K562 (cell line): ENCODE results near the gene ENPP6. TPM values are rescaled to one million over a fixed set of nuclear protein-coding genes. Genes with fewer than 3 reads are reported as not detected.

Source experiments
- ATAC-seq: fragments of 200-7000 bp; cut with Tn5 transposase; 3 replicates; pipeline ENCODE4 v1.9.1; 2020; ENCODE audit warnings: moderate library complexity
- BruUV-seq: library from RNA; stranded (reverse); fragments of 400-500 nt; replicated peaks from 2 replicates; lab custom pipeline; 2021; lab: Mats Ljungman, UMichigan
- CTCF ChIA-PET: fragments of 300-600 bp; formaldehyde crosslinking; extraction: SDS; loops from one replicate; lab custom pipeline; 2021; ENCODE audit warnings: low intra/inter-chr PET ratio; lab: Yijun Ruan, JAX
- POLR2A ChIA-PET: fragments of 300-600, 350-650 bp; sonication (Branson Sonifier 250); formaldehyde crosslinking; extraction: SDS; loops from one replicate; lab custom pipeline; 2021; ENCODE audit warnings: antibody characterized with exemption, inconsistent platforms; lab: Yijun Ruan, JAX
- DNase-seq, 4 experiments: peaks; one replicate each; pipeline versions ENCODE4 v3.0.0 to v3.0.0-alpha.2; 2011 to 2018; ENCODE audit warnings: low spot score in 3 of 4, mixed read lengths in 3 of 4; ENCODE audit errors: extremely low read depth in 1 of 4
- FAIRE-seq: peaks from 2 replicates; lab custom pipeline; 2011; peaks lifted over from hg19 to GRCh38; lab: Jason Lieb, UNC
- H2AFZ ChIP-seq: 2 replicates; pipeline ENCODE4 v1.6.0; 2011; ENCODE audit warnings: low read depth, low read length, control low read depth, inconsistent platforms
- H3K27ac ChIP-seq: fragments of 200-600 bp; 3 replicates; pipeline ENCODE4 v1.8.0; 2011; ENCODE audit warnings: low read depth, mild to moderate bottlenecking, control low read depth, inconsistent platforms, low read length, moderate library complexity, mixed read lengths; ENCODE audit errors: extremely low read depth
- H3K27me3 ChIP-seq, 2 experiments: fragments of 300-600 bp in 1 of 2; 2 replicates in 1 of 2; 3 replicates in 1 of 2; pipeline versions ENCODE4 v1.6.0 to v1.8.0; 2011; ENCODE audit warnings: inconsistent platforms in 2 of 2, low read length in 2 of 2, mild to moderate bottlenecking in 1 of 2, mixed read lengths in 1 of 2, moderate library complexity in 1 of 2; ENCODE audit not compliant: control insufficient read depth in 2 of 2, insufficient read depth in 2 of 2
- H3K36me3 ChIP-seq: fragments of 300-600 bp; 3 replicates; pipeline ENCODE4 v1.8.0; 2011; ENCODE audit warnings: mild to moderate bottlenecking, low read length, inconsistent platforms; ENCODE audit not compliant: control insufficient read depth, insufficient read depth
- H3K4me1 ChIP-seq, 2 experiments: fragments of 200-600 bp in 1 of 2; replicated peaks in 1 of 2; 2 replicates in 1 of 2; 3 replicates in 1 of 2; pipeline versions ENCODE4 v1.5.1 to v1.8.0; 2011; ENCODE audit warnings: inconsistent platforms in 2 of 2, low read length in 2 of 2, mild to moderate bottlenecking in 1 of 2, mixed read lengths in 1 of 2, moderate library complexity in 1 of 2; ENCODE audit not compliant: control insufficient read depth in 2 of 2, insufficient read depth in 2 of 2
- H3K4me2 ChIP-seq: 2 replicates; pipeline ENCODE4 v1.6.1; 2011; ENCODE audit warnings: low read length, control low read depth, inconsistent platforms, mixed read lengths; ENCODE audit not compliant: insufficient read depth
- H3K4me3 ChIP-seq: fragments of 200-600 bp; sonication (generic), shearing (Covaris generic); 2 replicates; pipeline ENCODE4 v1.5.1; 2016; ENCODE audit warnings: control low read depth, inconsistent platforms
- H3K79me2 ChIP-seq: fragments of 200-600 bp; 3 replicates; pipeline ENCODE4 v1.8.0; 2011; ENCODE audit warnings: low read length, inconsistent platforms; ENCODE audit not compliant: control insufficient read depth, insufficient read depth
- H3K9ac ChIP-seq, 2 experiments: 2 replicates each; pipeline versions ENCODE4 v1.6.0 to v1.6.1; 2011; ENCODE audit warnings: low read depth in 2 of 2, low read length in 2 of 2, control low read depth in 1 of 2, inconsistent platforms in 1 of 2, mild to moderate bottlenecking in 1 of 2, mixed read lengths in 1 of 2; ENCODE audit not compliant: insufficient read depth in 1 of 2
- H3K9me1 ChIP-seq: one replicate; pipeline ENCODE4 v1.6.0; 2011; ENCODE audit warnings: inconsistent platforms, mild to moderate bottlenecking, low read length, moderate library complexity; ENCODE audit not compliant: control insufficient read depth, insufficient read depth
- H3K9me3 ChIP-seq: replicated peaks from 2 replicates; pipeline ENCODE4 v1.5.1; 2011; ENCODE audit warnings: low read depth, low read length, inconsistent platforms; ENCODE audit not compliant: control insufficient read depth, insufficient read depth
- H4K20me1 ChIP-seq: replicated peaks from 2 replicates; pipeline ENCODE4 v1.6.1; 2011; ENCODE audit warnings: low read length, inconsistent platforms, mixed read lengths; ENCODE audit not compliant: control insufficient read depth, insufficient read depth
- CHD2 ChIP-seq: IDR thresholded peaks from 2 replicates; pipeline ENCODE4 v1.6.1; 2011; ENCODE audit warnings: low read depth, low read length
- GTF2F1 ChIP-seq: IDR thresholded peaks from 2 replicates; pipeline ENCODE4 v1.6.1; 2011; ENCODE audit warnings: low read depth, low read length, improper control_type of control experiment
- LARP7 ChIP-seq: fragments of 450-650 bp; IDR thresholded peaks from 2 replicates; pipeline ENCODE4 v1.6.1; 2016
- MIER1 ChIP-seq: fragments of 450-650 bp; IDR thresholded peaks from 2 replicates; pipeline ENCODE4 v1.6.1; 2016; ENCODE audit warnings: antibody characterized with exemption, mild to moderate bottlenecking, low read depth
- POLR3G ChIP-seq: IDR thresholded peaks from 2 replicates; pipeline ENCODE4 v1.6.1; 2011; ENCODE audit not compliant: insufficient read length, insufficient replicate concordance; ENCODE audit errors: extremely low read depth
- POU5F1 ChIP-seq: fragments of 150-350 bp; IDR thresholded peaks from 2 replicates; pipeline ENCODE4 v1.6.1; 2014; ENCODE audit warnings: borderline replicate concordance, low read length, low read depth, mild to moderate bottlenecking; ENCODE audit not compliant: partially characterized antibody
- RBM14 ChIP-seq: fragments of 200-400 bp; formaldehyde crosslinking; IDR thresholded peaks from 2 replicates; pipeline ENCODE4 v1.6.1; 2018; ENCODE audit warnings: low read depth, mild to moderate bottlenecking, low read length, moderate library complexity, borderline replicate concordance; ENCODE audit not compliant: insufficient read depth
- ZC3H4 ChIP-seq: sonication (generic); formaldehyde crosslinking; IDR thresholded peaks from 2 replicates; pipeline ENCODE4 v1.9.0; 2021; ENCODE audit warnings: missing genetic modification reagents, borderline replicate concordance
- ZC3H8 ChIP-seq: fragments of 450-650 bp; IDR thresholded peaks from 2 replicates; pipeline ENCODE4 v1.6.1; 2017
- WGBS: fragments of 100-300 bp; shearing (Covaris generic); methylation state at CpG from one replicate; pipeline ENCODE4 v1.1.6; 2016; ENCODE audit warnings: low coverage, mixed read lengths; ENCODE audit not compliant: insufficient coverage; ENCODE audit errors: missing lambda C conversion rate; 5-methylcytosine and 5-hydroxymethylcytosine counted together
- in situ Hi-C: fragments of 300-500 bp; cut with MboI; formaldehyde crosslinking; loops from 4 replicates; pipeline ENCODE4 v1.15.0; 2018; ENCODE audit warnings: inconsistent platforms, mixed read lengths
- intact Hi-C: fragments of 100-400 bp; cut with micrococcal nuclease; formaldehyde crosslinking; loops from 2 replicates; pipeline ENCODE4 v1.14.2; 2022
- polyA plus RNA-seq, 8 experiments: library from polyadenylated mRNA; depleted of rRNA in 4 of 8; stranded (reverse) in 5 of 8; unstranded in 3 of 8; fragments of >200 nt; fragmentation: Nextera tagmentation in 2 of 8; fragmentation: Illumina TruSeq in 1 of 8; extraction: Ambion mirVana in 2 of 8; extraction: Trizol in 1 of 8; gene quantifications; 2 replicates each; pipeline versions ENCODE4 v1.2.1 to v1.2.3, GENCODE V29; 2011 to 2014; ENCODE audit warnings: inconsistent platforms in 1 of 8, missing spikeins in 1 of 8
- total RNA-seq, 7 experiments: library from RNA; depleted of rRNA in 6 of 7; stranded (reverse); fragments of >200 nt in 6 of 7; fragmentation: Illumina TruSeq in 2 of 7; extraction: Trizol in 2 of 7; gene quantifications; 2 replicates each; pipeline versions ENCODE4 v1.2.1 to v1.2.3, GENCODE V29; 2011 to 2021; ENCODE audit warnings: low replicate concordance in 1 of 7
- TF ChIP-seq, protein P1 (sequence below): fragments of 450-650 bp; IDR thresholded peaks from 2 replicates; pipeline ENCODE4 v1.6.1; 2018; ENCODE audit warnings: mild to moderate bottlenecking, low read depth; ENCODE audit not compliant: partially characterized antibody
- TF ChIP-seq, protein P2 (sequence below): fragments of 450-650 bp; IDR thresholded peaks from 2 replicates; pipeline ENCODE4 v1.6.1; 2016; ENCODE audit warnings: low read depth

Gene ENPP6
- total and polyA plus RNA-seq, 9 of the 15 experiments (the other 6 are each of a cell fraction or from before 2014, with no cell fraction given), result 0.29 TPM; not detected in 8

- Histone ChIP-seq H3K79me2 (no peaks in the 10 kb centered on the region), H3K9ac (no peak overlapping the region), H4K20me1 (no peaks in the 10 kb centered on the region), H3K27ac (no peak overlapping the region), H3K27me3 (peaks cover 5 to 14% of the 10 kb centered on the region in 2 experiments; a peak in 3 of 5 replicates), H3K4me3 (no peak overlapping the region), H3K4me1 (peaks cover 0 to 6% of the 10 kb centered on the region in 2 experiments; a peak in 2 of 5 replicates), H3K9me3 (no peaks in the 10 kb centered on the region), H2AFZ (peak overlapping the region; percentile 77), H3K9me1 (no peaks in the 10 kb centered on the region), H3K36me3 (no peaks in the 10 kb centered on the region), H3K4me2 (peak overlapping the region; percentile 4; the same call in 1 of the 2 replicates)
- FAIRE-seq (peak; percentile 74), DNase-seq (peak; percentile 57 to 69 (median 62)), ATAC-seq (peak; percentile 97)
- intact Hi-C loops (loop anchor here (2.0 kb wide), 2 partner anchors 82 to 410 kb away; no protein-coding TSS in a partner anchor), in situ Hi-C loops (no loop called here)
- 10% methylated on average over 23 of the region's 23 CpGs for WGBS
- POLR2A ChIA-PET, result interaction anchor here (2.0 kb wide), 1 partner anchor 13 kb away, joined by 4 read pairs; no protein-coding TSS in a partner anchor
- BruUV-seq, result no TSS peak
- CTCF ChIA-PET, result interaction anchor here (0.6 kb wide), 1 partner anchor 83 kb away, joined by 4 read pairs; no protein-coding TSS in a partner anchor
- no peak for TF ChIP-seq MIER1
- TF ChIP-seq, protein P1, sequence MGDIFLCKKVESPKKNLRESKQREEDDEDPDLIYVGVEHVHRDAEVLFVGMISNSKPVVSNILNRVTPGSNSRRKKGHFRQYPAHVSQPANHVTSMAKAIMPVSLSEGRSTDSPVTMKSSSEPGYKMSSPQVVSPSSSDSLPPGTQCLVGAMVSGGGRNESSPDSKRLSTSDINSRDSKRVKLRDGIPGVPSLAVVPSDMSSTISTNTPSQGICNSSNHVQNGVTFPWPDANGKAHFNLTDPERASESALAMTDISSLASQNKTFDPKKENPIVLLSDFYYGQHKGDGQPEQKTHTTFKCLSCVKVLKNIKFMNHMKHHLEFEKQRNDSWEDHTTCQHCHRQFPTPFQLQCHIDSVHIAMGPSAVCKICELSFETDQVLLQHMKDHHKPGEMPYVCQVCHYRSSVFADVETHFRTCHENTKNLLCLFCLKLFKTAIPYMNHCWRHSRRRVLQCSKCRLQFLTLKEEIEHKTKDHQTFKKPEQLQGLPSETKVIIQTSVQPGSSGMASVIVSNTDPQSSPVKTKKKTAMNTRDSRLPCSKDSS, result no peak
- TF ChIP-seq, protein P2, sequence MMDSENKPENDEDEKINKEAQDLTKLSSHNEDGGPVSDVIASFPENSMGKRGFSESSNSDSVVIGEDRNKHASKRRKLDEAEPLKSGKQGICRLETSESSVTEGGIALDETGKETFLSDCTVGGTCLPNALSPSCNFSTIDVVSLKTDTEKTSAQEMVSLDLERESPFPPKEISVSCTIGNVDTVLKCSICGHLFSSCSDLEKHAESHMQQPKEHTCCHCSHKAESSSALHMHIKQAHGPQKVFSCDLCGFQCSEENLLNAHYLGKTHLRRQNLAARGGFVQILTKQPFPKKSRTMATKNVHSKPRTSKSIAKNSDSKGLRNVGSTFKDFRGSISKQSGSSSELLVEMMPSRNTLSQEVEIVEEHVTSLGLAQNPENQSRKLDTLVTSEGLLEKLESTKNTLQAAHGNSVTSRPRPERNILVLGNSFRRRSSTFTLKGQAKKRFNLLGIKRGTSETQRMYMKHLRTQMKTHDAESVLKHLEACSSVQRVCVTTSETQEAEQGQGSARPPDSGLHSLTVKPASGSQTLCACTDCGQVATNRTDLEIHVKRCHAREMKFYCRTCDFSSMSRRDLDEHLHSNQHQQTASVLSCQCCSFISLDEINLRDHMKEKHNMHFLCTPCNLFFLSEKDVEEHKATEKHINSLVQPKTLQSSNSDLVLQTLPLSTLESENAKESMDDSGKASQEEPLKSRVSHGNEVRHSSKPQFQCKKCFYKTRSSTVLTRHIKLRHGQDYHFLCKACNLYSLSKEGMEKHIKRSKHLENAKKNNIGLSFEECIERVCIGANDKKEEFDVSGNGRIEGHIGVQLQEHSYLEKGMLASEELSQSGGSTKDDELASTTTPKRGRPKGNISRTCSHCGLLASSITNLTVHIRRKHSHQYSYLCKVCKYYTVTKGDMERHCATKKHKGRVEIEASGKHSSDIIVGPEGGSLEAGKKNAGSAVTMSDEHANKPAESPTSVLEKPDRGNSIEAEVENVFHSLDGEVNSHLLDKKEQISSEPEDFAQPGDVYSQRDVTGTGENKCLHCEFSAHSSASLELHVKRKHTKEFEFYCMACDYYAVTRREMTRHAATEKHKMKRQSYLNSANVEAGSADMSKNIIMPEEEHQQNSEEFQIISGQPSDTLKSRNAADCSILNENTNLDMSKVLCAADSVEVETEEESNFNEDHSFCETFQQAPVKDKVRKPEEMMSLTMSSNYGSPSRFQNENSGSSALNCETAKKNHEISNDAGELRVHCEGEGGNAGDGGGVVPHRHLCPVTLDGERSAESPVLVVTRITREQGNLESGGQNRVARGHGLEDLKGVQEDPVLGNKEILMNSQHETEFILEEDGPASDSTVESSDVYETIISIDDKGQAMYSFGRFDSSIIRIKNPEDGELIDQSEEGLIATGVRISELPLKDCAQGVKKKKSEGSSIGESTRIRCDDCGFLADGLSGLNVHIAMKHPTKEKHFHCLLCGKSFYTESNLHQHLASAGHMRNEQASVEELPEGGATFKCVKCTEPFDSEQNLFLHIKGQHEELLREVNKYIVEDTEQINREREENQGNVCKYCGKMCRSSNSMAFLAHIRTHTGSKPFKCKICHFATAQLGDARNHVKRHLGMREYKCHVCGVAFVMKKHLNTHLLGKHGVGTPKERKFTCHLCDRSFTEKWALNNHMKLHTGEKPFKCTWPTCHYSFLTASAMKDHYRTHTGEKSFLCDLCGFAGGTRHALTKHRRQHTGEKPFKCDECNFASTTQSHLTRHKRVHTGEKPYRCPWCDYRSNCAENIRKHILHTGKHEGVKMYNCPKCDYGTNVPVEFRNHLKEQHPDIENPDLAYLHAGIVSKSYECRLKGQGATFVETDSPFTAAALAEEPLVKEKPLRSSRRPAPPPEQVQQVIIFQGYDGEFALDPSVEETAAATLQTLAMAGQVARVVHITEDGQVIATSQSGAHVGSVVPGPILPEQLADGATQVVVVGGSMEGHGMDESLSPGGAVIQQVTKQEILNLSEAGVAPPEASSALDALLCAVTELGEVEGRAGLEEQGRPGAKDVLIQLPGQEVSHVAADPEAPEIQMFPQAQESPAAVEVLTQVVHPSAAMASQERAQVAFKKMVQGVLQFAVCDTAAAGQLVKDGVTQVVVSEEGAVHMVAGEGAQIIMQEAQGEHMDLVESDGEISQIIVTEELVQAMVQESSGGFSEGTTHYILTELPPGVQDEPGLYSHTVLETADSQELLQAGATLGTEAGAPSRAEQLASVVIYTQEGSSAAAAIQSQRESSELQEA, result no peak
- TF ChIP-seq ZC3H8, result no peak
- no peak for TF ChIP-seq GTF2F1
- TF ChIP-seq LARP7, result no peak
- TF ChIP-seq RBM14, result no peak
- TF ChIP-seq POU5F1, result no peak
- TF ChIP-seq CHD2, result no peak
- no peak for TF ChIP-seq POLR3G
- no peak for TF ChIP-seq ZC3H4 (CRISPR knock-in tag)
Measured at GRCh38 chr4:184250795-184251669, 33.4 kb upstream of the ENPP6 start.
